Chondrocyte (in vitro differentiated cells): ENCODE results near the gene RHOG. TPM values are rescaled to one million over a fixed set of nuclear protein-coding genes. Genes with fewer than 3 reads are reported as not detected.
"Not testable (repeated sequence)": the region's sequence is repeated elsewhere in the genome, so short reads cannot be mapped to it uniquely, and the experiment has no call there.

Source experiments
- DNase-seq: peaks from one replicate; pipeline ENCODE4 v3.0.0; 2021; ENCODE audit warnings: mixed read lengths, low spot score
- H3K27ac Mint-ChIP-seq: one replicate; pipeline ENCODE4 v1.8.0; 2021; ENCODE audit warnings: mild to moderate bottlenecking, moderate library complexity, mixed read lengths; ENCODE audit not compliant: unreplicated experiment
- H3K27me3 Mint-ChIP-seq: 2 replicates; pipeline ENCODE4 v1.8.0; 2021; ENCODE audit warnings: low read depth, mixed read lengths
- H3K36me3 Mint-ChIP-seq: 2 replicates; pipeline ENCODE4 v1.8.0; 2021; ENCODE audit warnings: low read depth, mixed read lengths
- H3K4me1 Mint-ChIP-seq: 2 replicates; pipeline ENCODE4 v1.8.0; 2021; ENCODE audit warnings: low read depth, mild to moderate bottlenecking, mixed read lengths
- H3K4me3 Mint-ChIP-seq: one replicate; pipeline ENCODE4 v1.8.0; 2021; ENCODE audit warnings: mild to moderate bottlenecking, moderate library complexity, mixed read lengths; ENCODE audit not compliant: unreplicated experiment
- H3K9me3 Mint-ChIP-seq: 2 replicates; pipeline ENCODE4 v1.8.0; 2021; ENCODE audit warnings: low read depth, mixed read lengths
- CTCF ChIP-seq: fragments of 200-600 bp; sonication (generic); IDR thresholded peaks from 2 replicates; pipeline ENCODE4 v1.5.0; 2021; ENCODE audit warnings: antibody characterized with exemption, mild to moderate bottlenecking, moderate library complexity
- total RNA-seq: library from RNA; stranded (reverse); gene quantifications from 3 replicates; pipeline ENCODE4 v1.2.1, GENCODE V29; 2021

The RHOG gene
- total RNA-seq, 1 donor from 2014 or later: 38.9 TPM

- no peak for DNase-seq
- TF ChIP-seq CTCF: no peak
- H3K27me3 Mint-ChIP-seq: no peaks in the 10 kb centered on the region
- H3K9me3 Mint-ChIP-seq: no peaks in the 10 kb centered on the region
- peaks cover 10% of the 10 kb centered on the region for H3K36me3 Mint-ChIP-seq
- H3K27ac Mint-ChIP-seq: peak overlapping the region; percentile 98
- H3K4me3 Mint-ChIP-seq: peak overlapping the region; percentile 93
- peaks cover 31% of the 10 kb centered on the region for H3K4me1 Mint-ChIP-seq
Measured at GRCh38 chr11:3796002-3796311, 44.8 kb downstream of the RHOG start.

DNA sequence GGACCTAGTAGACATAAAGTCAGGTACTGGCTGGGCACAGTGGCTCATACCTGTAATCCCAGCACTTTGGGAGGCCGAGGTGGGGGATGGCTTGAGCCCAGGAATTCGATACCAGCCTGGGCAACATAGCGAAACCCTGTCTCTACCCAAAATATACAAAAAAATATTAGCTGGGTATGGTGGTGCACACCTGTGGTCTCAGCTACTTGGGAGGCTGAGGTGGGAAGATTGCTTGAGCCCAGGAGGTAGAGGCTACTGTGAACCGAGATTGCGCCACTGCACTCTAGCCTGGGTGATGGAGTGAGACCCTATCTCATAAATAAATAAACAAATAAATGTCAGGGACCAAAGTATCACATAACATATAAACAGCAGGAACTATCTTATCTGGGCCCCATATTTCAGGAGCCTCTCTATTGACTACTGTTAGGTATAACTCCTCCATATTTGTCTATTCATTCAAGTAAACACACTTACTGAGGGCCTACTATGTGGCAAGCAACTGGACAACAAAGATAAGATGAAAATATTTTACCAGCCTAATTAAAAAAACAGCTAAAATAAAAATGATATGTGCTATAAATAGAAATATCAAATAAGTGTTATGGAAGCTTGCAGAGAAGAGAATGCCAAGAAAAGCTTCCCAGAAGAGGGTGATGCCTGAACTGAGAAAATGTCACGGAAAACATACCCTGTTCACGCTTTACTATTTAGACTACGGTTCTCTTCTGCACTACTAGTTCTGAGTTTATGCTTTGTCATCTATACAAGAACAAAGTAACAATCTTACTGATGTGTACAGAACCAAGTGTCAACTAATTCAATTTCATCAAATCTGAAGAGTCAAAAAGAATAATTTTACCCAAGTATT lies 45.4 kb downstream of the RHOG start:
- DNase-seq: no peak
- Mint-ChIP-seq H3K27me3 (no peaks in the 10 kb centered on the region), H3K9me3 (no peaks in the 10 kb centered on the region), H3K36me3 (peaks cover 11% of the 10 kb centered on the region), H3K4me1 (peaks cover 35% of the 10 kb centered on the region), H3K27ac (peak overlapping the region; percentile 98), H3K4me3 (peak overlapping the region; percentile 93)
- TF ChIP-seq CTCF: no peak

DNA sequence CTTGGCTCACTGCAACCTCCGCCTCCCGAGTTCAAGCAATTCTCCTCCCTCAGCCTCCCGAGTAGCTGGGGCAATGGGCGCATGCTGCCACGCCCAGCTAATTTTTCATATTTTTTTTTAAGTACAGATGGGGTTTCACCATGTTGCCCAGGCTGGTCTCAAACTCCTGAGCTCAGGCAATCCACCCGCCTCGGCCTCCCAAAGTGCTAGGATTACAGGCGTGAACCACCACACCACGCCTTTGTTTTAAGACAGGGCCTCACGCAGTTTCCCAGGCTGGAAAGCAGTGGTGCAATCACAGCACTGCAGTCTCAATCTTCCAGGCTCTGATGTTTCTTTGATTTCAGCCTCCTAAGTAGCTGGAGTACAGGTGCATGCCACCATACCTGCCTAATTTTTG lies 46.4 kb downstream of the RHOG start:
- peaks cover 40% of the 10 kb centered on the region for H3K4me1 Mint-ChIP-seq
- H3K4me3 Mint-ChIP-seq, H3K9me3 Mint-ChIP-seq, DNase-seq, H3K27me3 Mint-ChIP-seq: not testable (repeated sequence)
- H3K36me3 Mint-ChIP-seq: peaks cover 11% of the 10 kb centered on the region
- peak overlapping the region; percentile 32 for H3K27ac Mint-ChIP-seq

GRCh38 chr11:3786781-3787428 lies 53.9 kb downstream of the RHOG start:
- DNase-seq: no peak
- peaks cover 1% of the 10 kb centered on the region for H3K36me3 Mint-ChIP-seq
- no peak for TF ChIP-seq CTCF
- H3K27me3 Mint-ChIP-seq: no peaks in the 10 kb centered on the region
- H3K4me3 Mint-ChIP-seq: no peak overlapping the region
- no peaks in the 10 kb centered on the region for H3K9me3 Mint-ChIP-seq
- peaks cover 43% of the 10 kb centered on the region for H3K4me1 Mint-ChIP-seq
- H3K27ac Mint-ChIP-seq: peak overlapping the region; percentile 3

- Mint-ChIP-seq H3K27me3 (no peaks in the 10 kb centered on the region), H3K9me3 (no peaks in the 10 kb centered on the region), H3K4me1 (peaks cover 43% of the 10 kb centered on the region), H3K27ac (peak overlapping the region; percentile 51), H3K36me3 (peaks cover 8% of the 10 kb centered on the region), H3K4me3 (no peak overlapping the region)
- no peak for TF ChIP-seq CTCF
- no peak for DNase-seq
Measured at GRCh38 chr11:3783611-3784010, 57.1 kb downstream of the RHOG start.
